ENCODE measurements around the gene FOXE3. TPM values are rescaled to one million over a fixed set of nuclear protein-coding genes. Genes with fewer than 3 reads are reported as not detected.

FOXE3 gene
- total RNA-seq, 1 donor from 2014 or later: not detected

DNA sequence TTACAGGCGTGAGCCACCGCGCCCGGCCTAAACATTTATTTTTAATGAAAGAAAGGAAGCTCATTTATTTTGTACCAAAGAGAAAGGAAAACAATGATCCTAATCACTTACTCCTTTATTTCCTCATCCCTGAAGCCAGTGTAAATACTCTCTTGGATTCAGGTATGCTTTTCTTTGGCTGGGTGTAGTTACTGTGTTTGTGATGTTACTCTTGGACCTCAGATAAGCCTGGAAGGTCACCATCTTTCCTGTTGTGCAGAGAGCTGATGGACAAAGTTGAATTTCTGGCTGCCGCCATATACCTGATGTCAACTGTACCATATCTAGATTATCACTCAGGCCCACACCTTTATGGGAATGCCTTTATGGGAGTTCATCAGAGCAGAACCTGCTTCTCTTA, 35.4 kb upstream of the FOXE3 start:
- Histone ChIP-seq H3K9me3 (no peaks in the 10 kb centered on the region), H3K27me3 (ENCODE audit: low read depth) (no peaks in the 10 kb centered on the region), H3K36me3 (peaks cover 56% of the 10 kb centered on the region), H3K4me3 (no peak overlapping the region), H3K27ac (no peak overlapping the region), H3K4me1 (peaks cover 4% of the 10 kb centered on the region)
- TF ChIP-seq, protein P1, sequence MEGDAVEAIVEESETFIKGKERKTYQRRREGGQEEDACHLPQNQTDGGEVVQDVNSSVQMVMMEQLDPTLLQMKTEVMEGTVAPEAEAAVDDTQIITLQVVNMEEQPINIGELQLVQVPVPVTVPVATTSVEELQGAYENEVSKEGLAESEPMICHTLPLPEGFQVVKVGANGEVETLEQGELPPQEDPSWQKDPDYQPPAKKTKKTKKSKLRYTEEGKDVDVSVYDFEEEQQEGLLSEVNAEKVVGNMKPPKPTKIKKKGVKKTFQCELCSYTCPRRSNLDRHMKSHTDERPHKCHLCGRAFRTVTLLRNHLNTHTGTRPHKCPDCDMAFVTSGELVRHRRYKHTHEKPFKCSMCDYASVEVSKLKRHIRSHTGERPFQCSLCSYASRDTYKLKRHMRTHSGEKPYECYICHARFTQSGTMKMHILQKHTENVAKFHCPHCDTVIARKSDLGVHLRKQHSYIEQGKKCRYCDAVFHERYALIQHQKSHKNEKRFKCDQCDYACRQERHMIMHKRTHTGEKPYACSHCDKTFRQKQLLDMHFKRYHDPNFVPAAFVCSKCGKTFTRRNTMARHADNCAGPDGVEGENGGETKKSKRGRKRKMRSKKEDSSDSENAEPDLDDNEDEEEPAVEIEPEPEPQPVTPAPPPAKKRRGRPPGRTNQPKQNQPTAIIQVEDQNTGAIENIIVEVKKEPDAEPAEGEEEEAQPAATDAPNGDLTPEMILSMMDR (IDR thresholded peaks at IDR 0.05): no peak
- ATAC-seq (no peak), DNase-seq (no peak)
- intact Hi-C loops (cut with DNase I): no loop called here

GRCh38 chr1:47382399-47382983, 33.6 kb upstream of the FOXE3 start:
- TF ChIP-seq, protein P1 (IDR thresholded peaks at IDR 0.05): no peak
- Histone ChIP-seq H3K9me3 (no peaks in the 10 kb centered on the region), H3K36me3 (peaks cover 39% of the 10 kb centered on the region), H3K4me3 (no peak overlapping the region), H3K4me1 (peaks cover 4% of the 10 kb centered on the region), H3K27ac (no peak overlapping the region), H3K27me3 (ENCODE audit: low read depth) (no peaks in the 10 kb centered on the region)
- DNase-seq (no peak), ATAC-seq (no peak)
- intact Hi-C loops (cut with DNase I): no loop called here

- Histone ChIP-seq H3K4me3 (no peak overlapping the region), H3K9me3 (no peaks in the 10 kb centered on the region), H3K4me1 (no peaks in the 10 kb centered on the region), H3K36me3 (peaks cover 25% of the 10 kb centered on the region), H3K27ac (no peak overlapping the region), H3K27me3 (ENCODE audit: low read depth) (no peaks in the 10 kb centered on the region)
- DNase-seq (no peak), ATAC-seq (no peak)
- TF ChIP-seq, protein P1 (IDR thresholded peaks at IDR 0.05): no peak
- intact Hi-C loops (cut with DNase I): no loop called here
Measured at GRCh38 chr1:47384083-47384482, 32.0 kb upstream of the FOXE3 start.

- no peak overlapping the region for H3K4me3 ChIP-seq
- peaks cover 17% of the 10 kb centered on the region for H3K36me3 ChIP-seq
- DNase-seq (no peak), ATAC-seq (no peak)
- no peaks in the 10 kb centered on the region for H3K4me1 ChIP-seq
- TF ChIP-seq, protein P1 (IDR thresholded peaks at IDR 0.05): no peak
- H3K27ac ChIP-seq: no peak overlapping the region
- intact Hi-C loops (cut with DNase I): no loop called here
- no peaks in the 10 kb centered on the region for H3K27me3 ChIP-seq (ENCODE audit: low read depth)
- no peaks in the 10 kb centered on the region for H3K9me3 ChIP-seq
Measured at GRCh38 chr1:47385020-47385419, 31.1 kb upstream of the FOXE3 start.

GRCh38 chr1:47386268-47386667, 29.8 kb upstream of the FOXE3 start:
- TF ChIP-seq, protein P1 (IDR thresholded peaks at IDR 0.05): no peak
- Histone ChIP-seq H3K4me3 (no peak overlapping the region), H3K9me3 (no peaks in the 10 kb centered on the region), H3K27ac (no peak overlapping the region), H3K36me3 (peaks cover 8% of the 10 kb centered on the region), H3K27me3 (ENCODE audit: low read depth) (no peaks in the 10 kb centered on the region), H3K4me1 (no peaks in the 10 kb centered on the region)
- no peak for ATAC-seq
- intact Hi-C loops (cut with DNase I): no loop called here
- no peak for DNase-seq

Data from lower lobe of right lung (tissue), 2 donors.